WTC11 (cell line): ENCODE data around the gene HOXD13. TPM values are rescaled to one million over a fixed set of nuclear protein-coding genes. Genes with fewer than 3 reads are reported as not detected.

Source experiments
- ATAC-seq: fragments of 200-7000 bp; cut with Tn5 transposase; 2 replicates; pipeline ENCODE4 v1.10.0; 2021; ENCODE audit warnings: mild to moderate bottlenecking, moderate library complexity
- CTCF ChIA-PET: fragments of 300-600 bp; sonication (Branson Sonifier 250); formaldehyde crosslinking; loops from one replicate; lab custom pipeline; 2021; ENCODE audit warnings: antibody characterized with exemption; lab: Charles Lee
- POLR2A ChIA-PET: fragments of 350-600 bp; sonication (Branson Sonifier 250); formaldehyde crosslinking; loops from one replicate; lab custom pipeline; 2021; ENCODE audit warnings: antibody characterized with exemption; lab: Charles Lee
- DNase-seq: peaks from one replicate; pipeline ENCODE4 v3.0.0; 2021; ENCODE audit warnings: low spot score
- H3K27ac Mint-ChIP-seq: 2 replicates; pipeline ENCODE4 v1.8.0; 2021; ENCODE audit warnings: mixed read lengths
- H3K27me3 Mint-ChIP-seq: 2 replicates; pipeline ENCODE4 v1.8.0; 2021; ENCODE audit warnings: low read depth, mild to moderate bottlenecking, moderate library complexity, mixed read lengths
- H3K36me3 Mint-ChIP-seq: 2 replicates; pipeline ENCODE4 v1.8.0; 2021; ENCODE audit warnings: mixed read lengths
- H3K4me1 Mint-ChIP-seq: 2 replicates; pipeline ENCODE4 v1.8.0; 2022; ENCODE audit warnings: mixed read lengths
- H3K4me3 Mint-ChIP-seq: 2 replicates; pipeline ENCODE4 v1.8.0; 2021; ENCODE audit warnings: mild to moderate bottlenecking, moderate library complexity, mixed read lengths
- H3K9me3 Mint-ChIP-seq: 2 replicates; pipeline ENCODE4 v1.8.0; 2021; ENCODE audit warnings: mixed read lengths
- ATF1 ChIP-seq: sonication (generic); formaldehyde crosslinking; IDR thresholded peaks from 2 replicates; pipeline ENCODE4 v1.8.1; 2023; ENCODE audit warnings: mild to moderate bottlenecking, moderate library complexity, missing genetic modification reagents
- CREB1 ChIP-seq: sonication (generic); formaldehyde crosslinking; IDR thresholded peaks from 2 replicates; pipeline ENCODE4 v1.8.0; 2023; ENCODE audit warnings: mild to moderate bottlenecking, missing genetic modification reagents
- ELF4 ChIP-seq: sonication (generic); formaldehyde crosslinking; IDR thresholded peaks from 2 replicates; pipeline ENCODE4 v1.8.1; 2022; ENCODE audit warnings: low read depth, mild to moderate bottlenecking, moderate library complexity, missing genetic modification reagents
- KAT7 ChIP-seq: sonication (generic); formaldehyde crosslinking; IDR thresholded peaks from 2 replicates; pipeline ENCODE4 v1.8.1; 2023; ENCODE audit warnings: missing genetic modification reagents, mild to moderate bottlenecking, borderline replicate concordance
- MXD4 ChIP-seq: fragments of 250-450 bp; sonication (Bioruptor Pico); IDR thresholded peaks from 2 replicates; pipeline ENCODE4 v1.8.0; 2021; ENCODE audit warnings: mild to moderate bottlenecking, moderate library complexity, borderline replicate concordance
- SOX15 ChIP-seq: fragments of 250-450 bp; sonication (Bioruptor Pico); IDR thresholded peaks from 2 replicates; pipeline ENCODE4 v1.9.0; 2021; ENCODE audit warnings: mild to moderate bottlenecking
- TP53 ChIP-seq: sonication (generic); formaldehyde crosslinking; IDR thresholded peaks from 2 replicates; pipeline ENCODE4 v1.8.1; 2023; ENCODE audit warnings: mild to moderate bottlenecking, missing genetic modification reagents
- ZBTB21 ChIP-seq: sonication (generic); formaldehyde crosslinking; IDR thresholded peaks from 2 replicates; pipeline ENCODE4 v1.8.1; 2023; ENCODE audit warnings: mild to moderate bottlenecking, missing genetic modification reagents, borderline replicate concordance
- ZNF396 ChIP-seq: fragments of 250-450 bp; sonication (Bioruptor Pico); IDR thresholded peaks from 2 replicates; pipeline ENCODE4 v1.8.0; 2021; ENCODE audit warnings: mild to moderate bottlenecking, moderate library complexity, borderline replicate concordance
- total RNA-seq: library from RNA; stranded (reverse); gene quantifications from 3 replicates; pipeline ENCODE4 v1.2.3, GENCODE V29; 2021
- TF ChIP-seq, protein P1 (sequence below): sonication (generic); formaldehyde crosslinking; IDR thresholded peaks from 2 replicates; pipeline ENCODE4 v1.8.0; 2023; ENCODE audit warnings: mild to moderate bottlenecking, missing genetic modification reagents
- TF ChIP-seq, protein P2 (sequence below): sonication (generic); formaldehyde crosslinking; IDR thresholded peaks from 2 replicates; pipeline ENCODE4 v1.8.1; 2022; ENCODE audit warnings: missing genetic modification reagents, borderline replicate concordance
- TF ChIP-seq, protein P3 (sequence below): sonication (generic); formaldehyde crosslinking; IDR thresholded peaks from 2 replicates; pipeline ENCODE4 v1.8.1; 2022; ENCODE audit warnings: low read depth, mild to moderate bottlenecking, moderate library complexity, missing genetic modification reagents, borderline replicate concordance
- TF ChIP-seq, protein P4 (sequence below): fragments of 250-450 bp; sonication (Bioruptor Pico); IDR thresholded peaks from 2 replicates; pipeline ENCODE4 v1.8.0; 2021; ENCODE audit warnings: mild to moderate bottlenecking
- TF ChIP-seq, protein P5 (sequence below): sonication (generic); formaldehyde crosslinking; IDR thresholded peaks from 2 replicates; pipeline ENCODE4 v1.8.1; 2022; ENCODE audit warnings: low read depth, missing genetic modification reagents, borderline replicate concordance
- TF ChIP-seq, protein P6 (sequence below): fragments of 250-450 bp; sonication (Bioruptor Pico); IDR thresholded peaks from 2 replicates; pipeline ENCODE4 v1.9.0; 2021; ENCODE audit warnings: mild to moderate bottlenecking
- TF ChIP-seq, protein P7 (sequence below): sonication (generic); formaldehyde crosslinking; IDR thresholded peaks from 2 replicates; pipeline ENCODE4 v1.8.1; 2023; ENCODE audit warnings: mild to moderate bottlenecking, missing genetic modification reagents, moderate library complexity
- TF ChIP-seq, protein P8 (sequence below): sonication (generic); formaldehyde crosslinking; IDR thresholded peaks from 2 replicates; pipeline ENCODE4 v1.8.0; 2023; ENCODE audit warnings: missing genetic modification reagents

The HOXD13 gene
- total RNA-seq, 1 experiment from 2014 or later: not detected

DNA sequence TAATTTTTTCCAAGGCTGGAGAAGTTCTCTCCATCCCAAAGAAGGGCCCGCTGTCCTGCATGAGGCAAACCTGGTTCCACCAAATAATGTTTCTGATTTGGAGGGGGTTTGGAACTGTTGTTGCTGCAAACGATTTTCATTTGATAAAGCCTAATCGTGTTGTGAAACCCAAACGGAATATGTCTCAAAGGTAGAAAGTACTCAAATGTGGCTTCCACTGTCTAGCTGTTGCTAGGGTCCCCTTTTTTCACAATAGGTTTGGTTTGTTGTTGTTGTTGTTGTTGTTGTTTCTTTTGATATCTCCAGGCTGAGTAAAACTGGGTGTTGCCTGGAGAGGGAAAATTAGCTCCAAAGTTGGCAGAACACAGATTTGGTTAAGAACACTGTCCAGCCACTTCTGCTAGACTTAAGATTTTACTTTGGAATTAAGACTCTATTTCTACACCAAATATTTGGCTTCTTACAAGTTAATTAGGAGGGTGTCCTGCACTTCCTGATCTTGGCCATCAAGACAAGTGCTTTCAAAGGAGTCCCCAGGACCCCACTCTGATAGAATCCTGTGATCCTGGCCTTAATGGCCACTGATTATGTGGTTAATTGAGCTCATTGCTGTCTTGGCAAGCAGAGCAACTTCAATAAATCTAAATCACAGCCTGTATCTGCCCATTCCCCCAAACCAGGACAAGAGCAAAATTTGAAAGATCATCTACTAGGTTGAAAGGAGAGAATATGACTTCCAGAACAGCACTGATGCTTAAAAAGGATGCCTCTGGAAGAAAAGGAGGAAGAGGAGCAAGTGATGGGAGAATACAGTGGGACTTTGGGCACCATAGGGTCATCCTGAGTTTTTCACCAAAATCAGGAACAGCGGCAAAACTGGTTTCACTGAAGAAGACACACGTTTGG, 3.3 kb upstream of the HOXD13 start (continued):
- TF ChIP-seq, protein P1, sequence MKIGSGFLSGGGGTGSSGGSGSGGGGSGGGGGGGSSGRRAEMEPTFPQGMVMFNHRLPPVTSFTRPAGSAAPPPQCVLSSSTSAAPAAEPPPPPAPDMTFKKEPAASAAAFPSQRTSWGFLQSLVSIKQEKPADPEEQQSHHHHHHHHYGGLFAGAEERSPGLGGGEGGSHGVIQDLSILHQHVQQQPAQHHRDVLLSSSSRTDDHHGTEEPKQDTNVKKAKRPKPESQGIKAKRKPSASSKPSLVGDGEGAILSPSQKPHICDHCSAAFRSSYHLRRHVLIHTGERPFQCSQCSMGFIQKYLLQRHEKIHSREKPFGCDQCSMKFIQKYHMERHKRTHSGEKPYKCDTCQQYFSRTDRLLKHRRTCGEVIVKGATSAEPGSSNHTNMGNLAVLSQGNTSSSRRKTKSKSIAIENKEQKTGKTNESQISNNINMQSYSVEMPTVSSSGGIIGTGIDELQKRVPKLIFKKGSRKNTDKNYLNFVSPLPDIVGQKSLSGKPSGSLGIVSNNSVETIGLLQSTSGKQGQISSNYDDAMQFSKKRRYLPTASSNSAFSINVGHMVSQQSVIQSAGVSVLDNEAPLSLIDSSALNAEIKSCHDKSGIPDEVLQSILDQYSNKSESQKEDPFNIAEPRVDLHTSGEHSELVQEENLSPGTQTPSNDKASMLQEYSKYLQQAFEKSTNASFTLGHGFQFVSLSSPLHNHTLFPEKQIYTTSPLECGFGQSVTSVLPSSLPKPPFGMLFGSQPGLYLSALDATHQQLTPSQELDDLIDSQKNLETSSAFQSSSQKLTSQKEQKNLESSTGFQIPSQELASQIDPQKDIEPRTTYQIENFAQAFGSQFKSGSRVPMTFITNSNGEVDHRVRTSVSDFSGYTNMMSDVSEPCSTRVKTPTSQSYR (CRISPR knock-in tag): no peak
- no peak for TF ChIP-seq ATF1 (CRISPR knock-in tag)

DNA sequence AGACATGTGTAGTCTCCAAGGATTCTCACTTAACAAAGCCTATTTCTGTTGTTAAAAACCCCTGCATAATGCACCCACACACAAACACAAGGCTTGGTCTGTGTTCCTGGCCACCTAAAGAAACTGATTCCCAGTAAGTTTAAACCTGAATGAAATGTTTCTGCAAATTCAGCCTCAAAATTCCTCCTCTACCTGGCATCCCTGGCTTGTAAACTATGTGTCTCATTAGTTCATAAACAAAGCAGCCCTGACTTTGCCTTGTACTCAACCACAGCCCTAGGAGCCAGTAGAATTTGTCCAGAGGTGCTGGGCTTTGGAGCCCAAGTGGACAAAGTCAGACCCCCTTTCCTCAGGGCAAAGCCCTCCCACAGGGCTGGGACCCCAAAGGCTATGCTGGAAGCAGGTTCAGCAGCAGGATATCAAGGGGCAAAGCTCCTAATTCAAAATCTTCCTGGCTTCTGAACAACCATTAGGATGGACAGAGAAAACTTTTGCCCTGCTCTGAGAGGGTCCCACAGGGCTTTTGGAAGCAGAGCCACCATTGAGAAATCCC, 2.6 kb upstream of the HOXD13 start:
- ATAC-seq: no peak
- ChIA-PET CTCF (interaction anchor here (2.4 kb wide), 1 partner anchor 8 kb away, joined by 27 read pairs; no protein-coding TSS in a partner anchor), POLR2A (no interaction called here)
- Mint-ChIP-seq H3K27ac (no peak overlapping the region), H3K4me3 (no peak overlapping the region), H3K27me3 (peaks cover 97% of the 10 kb centered on the region), H3K4me1 (peaks cover 48% of the 10 kb centered on the region), H3K36me3 (peaks cover 9% of the 10 kb centered on the region), H3K9me3 (no peaks in the 10 kb centered on the region)
- TF ChIP-seq, protein P2, sequence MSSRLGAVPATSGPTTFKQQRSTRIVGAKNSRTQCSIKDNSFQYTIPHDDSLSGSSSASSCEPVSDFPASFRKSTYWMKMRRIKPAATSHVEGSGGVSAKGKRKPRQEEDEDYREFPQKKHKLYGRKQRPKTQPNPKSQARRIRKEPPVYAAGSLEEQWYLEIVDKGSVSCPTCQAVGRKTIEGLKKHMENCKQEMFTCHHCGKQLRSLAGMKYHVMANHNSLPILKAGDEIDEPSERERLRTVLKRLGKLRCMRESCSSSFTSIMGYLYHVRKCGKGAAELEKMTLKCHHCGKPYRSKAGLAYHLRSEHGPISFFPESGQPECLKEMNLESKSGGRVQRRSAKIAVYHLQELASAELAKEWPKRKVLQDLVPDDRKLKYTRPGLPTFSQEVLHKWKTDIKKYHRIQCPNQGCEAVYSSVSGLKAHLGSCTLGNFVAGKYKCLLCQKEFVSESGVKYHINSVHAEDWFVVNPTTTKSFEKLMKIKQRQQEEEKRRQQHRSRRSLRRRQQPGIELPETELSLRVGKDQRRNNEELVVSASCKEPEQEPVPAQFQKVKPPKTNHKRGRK (CRISPR knock-in tag): no peak
- no peak for TF ChIP-seq ZNF396 (CRISPR knock-in tag)
- TF ChIP-seq, protein P3, sequence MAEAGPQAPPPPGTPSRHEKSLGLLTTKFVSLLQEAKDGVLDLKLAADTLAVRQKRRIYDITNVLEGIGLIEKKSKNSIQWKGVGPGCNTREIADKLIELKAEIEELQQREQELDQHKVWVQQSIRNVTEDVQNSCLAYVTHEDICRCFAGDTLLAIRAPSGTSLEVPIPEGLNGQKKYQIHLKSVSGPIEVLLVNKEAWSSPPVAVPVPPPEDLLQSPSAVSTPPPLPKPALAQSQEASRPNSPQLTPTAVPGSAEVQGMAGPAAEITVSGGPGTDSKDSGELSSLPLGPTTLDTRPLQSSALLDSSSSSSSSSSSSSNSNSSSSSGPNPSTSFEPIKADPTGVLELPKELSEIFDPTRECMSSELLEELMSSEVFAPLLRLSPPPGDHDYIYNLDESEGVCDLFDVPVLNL (CRISPR knock-in tag): no peak
- TF ChIP-seq, protein P4, sequence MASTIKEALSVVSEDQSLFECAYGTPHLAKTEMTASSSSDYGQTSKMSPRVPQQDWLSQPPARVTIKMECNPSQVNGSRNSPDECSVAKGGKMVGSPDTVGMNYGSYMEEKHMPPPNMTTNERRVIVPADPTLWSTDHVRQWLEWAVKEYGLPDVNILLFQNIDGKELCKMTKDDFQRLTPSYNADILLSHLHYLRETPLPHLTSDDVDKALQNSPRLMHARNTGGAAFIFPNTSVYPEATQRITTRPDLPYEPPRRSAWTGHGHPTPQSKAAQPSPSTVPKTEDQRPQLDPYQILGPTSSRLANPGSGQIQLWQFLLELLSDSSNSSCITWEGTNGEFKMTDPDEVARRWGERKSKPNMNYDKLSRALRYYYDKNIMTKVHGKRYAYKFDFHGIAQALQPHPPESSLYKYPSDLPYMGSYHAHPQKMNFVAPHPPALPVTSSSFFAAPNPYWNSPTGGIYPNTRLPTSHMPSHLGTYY: no peak
- TF ChIP-seq SOX15 (CRISPR knock-in tag): no peak
- TF ChIP-seq, protein P5, sequence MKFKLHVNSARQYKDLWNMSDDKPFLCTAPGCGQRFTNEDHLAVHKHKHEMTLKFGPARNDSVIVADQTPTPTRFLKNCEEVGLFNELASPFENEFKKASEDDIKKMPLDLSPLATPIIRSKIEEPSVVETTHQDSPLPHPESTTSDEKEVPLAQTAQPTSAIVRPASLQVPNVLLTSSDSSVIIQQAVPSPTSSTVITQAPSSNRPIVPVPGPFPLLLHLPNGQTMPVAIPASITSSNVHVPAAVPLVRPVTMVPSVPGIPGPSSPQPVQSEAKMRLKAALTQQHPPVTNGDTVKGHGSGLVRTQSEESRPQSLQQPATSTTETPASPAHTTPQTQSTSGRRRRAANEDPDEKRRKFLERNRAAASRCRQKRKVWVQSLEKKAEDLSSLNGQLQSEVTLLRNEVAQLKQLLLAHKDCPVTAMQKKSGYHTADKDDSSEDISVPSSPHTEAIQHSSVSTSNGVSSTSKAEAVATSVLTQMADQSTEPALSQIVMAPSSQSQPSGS (CRISPR knock-in tag): no peak
- TF ChIP-seq MXD4 (CRISPR knock-in tag): no peak
- no peak for TF ChIP-seq KAT7 (CRISPR knock-in tag)
- TF ChIP-seq ELF4 (CRISPR knock-in tag): no peak
- TF ChIP-seq, protein P6, sequence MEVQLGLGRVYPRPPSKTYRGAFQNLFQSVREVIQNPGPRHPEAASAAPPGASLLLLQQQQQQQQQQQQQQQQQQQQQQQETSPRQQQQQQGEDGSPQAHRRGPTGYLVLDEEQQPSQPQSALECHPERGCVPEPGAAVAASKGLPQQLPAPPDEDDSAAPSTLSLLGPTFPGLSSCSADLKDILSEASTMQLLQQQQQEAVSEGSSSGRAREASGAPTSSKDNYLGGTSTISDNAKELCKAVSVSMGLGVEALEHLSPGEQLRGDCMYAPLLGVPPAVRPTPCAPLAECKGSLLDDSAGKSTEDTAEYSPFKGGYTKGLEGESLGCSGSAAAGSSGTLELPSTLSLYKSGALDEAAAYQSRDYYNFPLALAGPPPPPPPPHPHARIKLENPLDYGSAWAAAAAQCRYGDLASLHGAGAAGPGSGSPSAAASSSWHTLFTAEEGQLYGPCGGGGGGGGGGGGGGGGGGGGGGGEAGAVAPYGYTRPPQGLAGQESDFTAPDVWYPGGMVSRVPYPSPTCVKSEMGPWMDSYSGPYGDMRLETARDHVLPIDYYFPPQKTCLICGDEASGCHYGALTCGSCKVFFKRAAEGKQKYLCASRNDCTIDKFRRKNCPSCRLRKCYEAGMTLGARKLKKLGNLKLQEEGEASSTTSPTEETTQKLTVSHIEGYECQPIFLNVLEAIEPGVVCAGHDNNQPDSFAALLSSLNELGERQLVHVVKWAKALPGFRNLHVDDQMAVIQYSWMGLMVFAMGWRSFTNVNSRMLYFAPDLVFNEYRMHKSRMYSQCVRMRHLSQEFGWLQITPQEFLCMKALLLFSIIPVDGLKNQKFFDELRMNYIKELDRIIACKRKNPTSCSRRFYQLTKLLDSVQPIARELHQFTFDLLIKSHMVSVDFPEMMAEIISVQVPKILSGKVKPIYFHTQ (CRISPR knock-in tag): no peak
- TF ChIP-seq TP53 (CRISPR knock-in tag): no peak
- TF ChIP-seq, protein P7, sequence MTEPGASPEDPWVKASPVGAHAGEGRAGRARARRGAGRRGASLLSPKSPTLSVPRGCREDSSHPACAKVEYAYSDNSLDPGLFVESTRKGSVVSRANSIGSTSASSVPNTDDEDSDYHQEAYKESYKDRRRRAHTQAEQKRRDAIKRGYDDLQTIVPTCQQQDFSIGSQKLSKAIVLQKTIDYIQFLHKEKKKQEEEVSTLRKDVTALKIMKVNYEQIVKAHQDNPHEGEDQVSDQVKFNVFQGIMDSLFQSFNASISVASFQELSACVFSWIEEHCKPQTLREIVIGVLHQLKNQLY (CRISPR knock-in tag): no peak
- TF ChIP-seq CREB1 (CRISPR knock-in tag): no peak
- TF ChIP-seq, protein P8, sequence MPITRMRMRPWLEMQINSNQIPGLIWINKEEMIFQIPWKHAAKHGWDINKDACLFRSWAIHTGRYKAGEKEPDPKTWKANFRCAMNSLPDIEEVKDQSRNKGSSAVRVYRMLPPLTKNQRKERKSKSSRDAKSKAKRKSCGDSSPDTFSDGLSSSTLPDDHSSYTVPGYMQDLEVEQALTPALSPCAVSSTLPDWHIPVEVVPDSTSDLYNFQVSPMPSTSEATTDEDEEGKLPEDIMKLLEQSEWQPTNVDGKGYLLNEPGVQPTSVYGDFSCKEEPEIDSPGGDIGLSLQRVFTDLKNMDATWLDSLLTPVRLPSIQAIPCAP (CRISPR knock-in tag): no peak
- no peak for TF ChIP-seq ZBTB21 (CRISPR knock-in tag)
- DNase-seq: no peak
